Measurements from ENCODE around the gene STK32B. TPM values are rescaled to one million over a fixed set of nuclear protein-coding genes. Genes with fewer than 3 reads are reported as not detected.

The STK32B gene
- total and polyA plus RNA-seq, 2 of the 8 experiments (the other 6 are each of a cell fraction or from before 2014, with no cell fraction given), result 2.3 to 2.5 TPM

- TF ChIP-seq SIX5 (IDR thresholded peaks at IDR 0.05; ENCODE audit: low read depth, low read length), result no peak
- TF ChIP-seq MAX (IDR thresholded peaks at IDR 0.05), result no peak
- TF ChIP-seq EGR1 (IDR thresholded peaks at IDR 0.05; ENCODE audit: borderline replicate concordance, low read depth, low read length), result no peak
- no peak for TF ChIP-seq E2F6 (IDR thresholded peaks at IDR 0.05)
Observed at GRCh38 chr4:5393911-5394513, 342.7 kb downstream of the STK32B start (continued).

Data from H1 (cell line).